Glutamatergic neuron (in vitro differentiated cells): ENCODE data around the gene APOL6. TPM values are rescaled to one million over a fixed set of nuclear protein-coding genes. Genes with fewer than 3 reads are reported as not detected.

Experiments
- DNase-seq: peaks from one replicate; pipeline ENCODE4 v3.0.0; 2022
- H3K27ac Mint-ChIP-seq: one replicate; pipeline ENCODE4 v1.8.0; 2020; ENCODE audit warnings: mild to moderate bottlenecking, mixed read lengths, inconsistent platforms; ENCODE audit not compliant: unreplicated experiment
- H3K27me3 Mint-ChIP-seq: one replicate; pipeline ENCODE4 v1.8.0; 2020; ENCODE audit warnings: mild to moderate bottlenecking, moderate library complexity, mixed read lengths, inconsistent platforms; ENCODE audit not compliant: unreplicated experiment
- H3K36me3 Mint-ChIP-seq: one replicate; pipeline ENCODE4 v1.8.0; 2020; ENCODE audit warnings: mild to moderate bottlenecking, mixed read lengths, inconsistent platforms; ENCODE audit not compliant: unreplicated experiment
- H3K4me1 Mint-ChIP-seq: one replicate; pipeline ENCODE4 v1.8.0; 2020; ENCODE audit warnings: mild to moderate bottlenecking, low read depth, mixed read lengths, inconsistent platforms; ENCODE audit not compliant: unreplicated experiment
- H3K4me3 Mint-ChIP-seq: one replicate; pipeline ENCODE4 v1.8.0; 2020; ENCODE audit warnings: mild to moderate bottlenecking, mixed read lengths, inconsistent platforms; ENCODE audit not compliant: unreplicated experiment
- H3K9me3 Mint-ChIP-seq: one replicate; pipeline ENCODE4 v1.8.0; 2020; ENCODE audit warnings: mild to moderate bottlenecking, moderate library complexity, mixed read lengths, inconsistent platforms; ENCODE audit not compliant: unreplicated experiment
- total RNA-seq: library from RNA; stranded (reverse); fragmentation: NEBNext Ultra II Directional; extraction: Animal tissue kit (Norgen Biotek cat#: 25700); gene quantifications from one replicate; pipeline ENCODE4 v1.2.1, GENCODE V29; 2021; ENCODE audit not compliant: unreplicated experiment
- TF ChIP-seq, protein P1 (sequence below): fragments of 200-600 bp; sonication (generic); IDR thresholded peaks from one replicate; pipeline ENCODE4 v1.5.0; 2021; ENCODE audit not compliant: partially characterized antibody, unreplicated experiment

Gene APOL6
- total RNA-seq, 1 donor from 2014 or later = not detected

DNA sequence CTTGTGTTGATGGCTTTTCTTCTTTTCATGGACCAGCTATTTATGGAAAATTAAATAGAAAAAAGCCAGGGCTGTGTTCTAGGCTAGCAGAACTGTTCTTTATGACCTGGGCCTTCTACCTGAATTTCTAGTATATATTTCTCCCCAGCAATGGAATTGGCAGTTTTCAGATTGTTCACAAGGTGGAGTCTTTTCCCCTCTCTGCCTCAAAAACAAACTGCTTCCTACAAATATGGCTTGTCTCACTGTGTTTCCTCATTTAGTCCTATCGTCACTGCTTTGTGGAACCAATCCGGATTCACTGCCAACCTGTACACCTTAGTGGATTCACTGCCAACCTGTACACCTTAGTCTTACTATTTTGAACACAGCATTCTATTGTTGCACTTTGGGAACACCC, 64.4 kb downstream of the APOL6 start:
- Mint-ChIP-seq H3K9me3 (no peaks in the 10 kb centered on the region), H3K4me3 (no peak overlapping the region), H3K27me3 (peaks cover 2% of the 10 kb centered on the region), H3K27ac (no peak overlapping the region), H3K36me3 (no peaks in the 10 kb centered on the region), H3K4me1 (peaks cover 7% of the 10 kb centered on the region)
- TF ChIP-seq, protein P1, sequence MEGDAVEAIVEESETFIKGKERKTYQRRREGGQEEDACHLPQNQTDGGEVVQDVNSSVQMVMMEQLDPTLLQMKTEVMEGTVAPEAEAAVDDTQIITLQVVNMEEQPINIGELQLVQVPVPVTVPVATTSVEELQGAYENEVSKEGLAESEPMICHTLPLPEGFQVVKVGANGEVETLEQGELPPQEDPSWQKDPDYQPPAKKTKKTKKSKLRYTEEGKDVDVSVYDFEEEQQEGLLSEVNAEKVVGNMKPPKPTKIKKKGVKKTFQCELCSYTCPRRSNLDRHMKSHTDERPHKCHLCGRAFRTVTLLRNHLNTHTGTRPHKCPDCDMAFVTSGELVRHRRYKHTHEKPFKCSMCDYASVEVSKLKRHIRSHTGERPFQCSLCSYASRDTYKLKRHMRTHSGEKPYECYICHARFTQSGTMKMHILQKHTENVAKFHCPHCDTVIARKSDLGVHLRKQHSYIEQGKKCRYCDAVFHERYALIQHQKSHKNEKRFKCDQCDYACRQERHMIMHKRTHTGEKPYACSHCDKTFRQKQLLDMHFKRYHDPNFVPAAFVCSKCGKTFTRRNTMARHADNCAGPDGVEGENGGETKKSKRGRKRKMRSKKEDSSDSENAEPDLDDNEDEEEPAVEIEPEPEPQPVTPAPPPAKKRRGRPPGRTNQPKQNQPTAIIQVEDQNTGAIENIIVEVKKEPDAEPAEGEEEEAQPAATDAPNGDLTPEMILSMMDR = no peak
- no peak for DNase-seq

DNA sequence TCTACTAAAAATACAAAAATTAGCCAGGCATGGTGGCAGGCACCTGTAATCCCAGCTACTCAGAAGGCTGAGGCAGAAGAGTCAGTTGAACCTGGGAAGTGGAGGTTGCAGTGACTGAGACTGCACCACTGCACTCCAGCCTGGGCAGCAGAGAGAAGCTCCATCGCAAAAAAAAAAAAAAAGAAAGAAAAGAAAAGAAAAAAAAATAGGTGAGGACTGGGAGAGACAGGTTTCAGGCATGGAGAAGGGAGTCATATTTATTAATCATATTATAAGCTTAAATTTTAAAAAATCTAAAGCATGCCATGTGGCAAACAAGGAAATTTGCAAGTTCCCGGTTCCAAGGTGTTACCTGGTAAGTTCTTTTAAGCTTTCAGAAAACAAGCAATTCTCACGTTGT, 69.3 kb downstream of the APOL6 start, which contains the start of gene APOL5:
Gene APOL5, plus strand, starts transcription at position 301 of the 400 bp plus-strand sequence. Its CDS starts 0 bp downstream, at position 301.
- Mint-ChIP-seq H3K4me3 (no peak within 1 kb of the TSS), H3K4me1 (no peaks in the 10 kb centered on the region), H3K27me3 (peaks cover 2% of the 10 kb centered on the region), H3K36me3 (no peaks in the 10 kb centered on the region), H3K27ac (no peak within 1 kb of the TSS), H3K9me3 (no peaks in the 10 kb centered on the region)
- TF ChIP-seq, protein P1 = no peak
- no peak for DNase-seq

Other genes with a start within 250 kb of the APOL6 start
- 28.3 TPM for gene MCM5, start 248.3 kb upstream of the APOL6 start, total RNA-seq
- 0.20 TPM for gene RASD2, start 107.6 kb upstream of the APOL6 start, total RNA-seq
- gene MB, start 31.1 kb upstream of the APOL6 start, total RNA-seq = not detected
- gene APOL5, start 69.4 kb downstream of the APOL6 start, total RNA-seq = not detected